CD4-positive, alpha-beta T cell treated with Interleukin-4 for 4 hours (primary cell): ENCODE measurements around the gene OR11H6.

ENCODE experiments used
- DNase-seq: peaks from one replicate; pipeline ENCODE4 v3.0.0-alpha.2; 2020

Gene OR11H6

DNA sequence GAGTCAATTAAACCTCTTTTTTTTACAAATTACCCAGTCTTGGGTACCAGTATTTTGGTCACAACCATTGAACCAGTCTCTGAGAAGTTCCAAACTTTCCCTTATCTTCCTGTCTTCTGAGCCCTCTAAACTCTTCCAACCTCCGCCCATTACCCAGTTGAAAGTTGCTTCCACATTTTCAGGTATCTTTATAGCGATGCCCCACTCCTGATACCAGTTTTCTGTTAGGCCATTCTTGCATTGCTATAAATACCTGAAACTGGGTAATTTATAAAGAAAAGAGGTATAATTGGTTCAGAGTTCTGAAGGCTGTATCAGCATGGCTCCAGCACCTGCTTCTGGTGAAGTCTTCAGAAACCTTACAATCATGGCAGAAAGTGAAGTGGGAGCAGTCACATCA lies 50.6 kb downstream of the OR11H6 start:
- DNase-seq: no peak
